Activated CD4-positive, CD25-positive, alpha-beta regulatory T cell treated with anti-CD3 and anti-CD28 coated beads, Interleukin-2, amount 50 U/mL, for 24 hours (primary cell): Measurements from ENCODE around the gene ENTPD1.
"Not testable (repeated sequence)": the region's sequence is repeated elsewhere in the genome, so short reads cannot be mapped to it uniquely, and the experiment has no call there.

ENCODE experiments used
- ATAC-seq, 2 donors: fragments of 150-1000 bp; cut with Tn5 transposase; one replicate each; pipeline ENCODE4 v1.10.0; 2021; ENCODE audit warnings: mild to moderate bottlenecking in 1 of 2, moderate library complexity in 1 of 2

ENTPD1 gene

DNA sequence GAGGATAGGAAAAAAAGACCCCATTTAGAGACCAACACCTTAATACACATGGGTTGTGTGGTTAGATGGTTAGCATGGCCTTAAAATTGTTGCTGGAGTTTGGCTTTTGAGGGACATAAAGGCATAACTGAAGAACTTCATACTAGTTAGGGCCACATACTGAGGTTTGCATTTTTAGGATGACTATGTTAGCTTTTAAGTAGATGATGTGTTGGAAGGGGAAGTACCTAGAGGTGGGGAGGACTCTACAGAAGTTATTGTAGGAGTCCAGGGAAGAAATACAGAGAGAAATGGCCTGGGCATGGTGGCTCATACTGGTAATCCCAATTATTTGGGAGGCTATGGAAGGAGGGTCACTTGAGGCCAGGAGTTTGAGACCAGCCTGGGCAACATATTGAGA lies 40.5 kb downstream of the ENTPD1 start:
- ATAC-seq, result peak in 1 of 2 donors; percentile 65

DNA sequence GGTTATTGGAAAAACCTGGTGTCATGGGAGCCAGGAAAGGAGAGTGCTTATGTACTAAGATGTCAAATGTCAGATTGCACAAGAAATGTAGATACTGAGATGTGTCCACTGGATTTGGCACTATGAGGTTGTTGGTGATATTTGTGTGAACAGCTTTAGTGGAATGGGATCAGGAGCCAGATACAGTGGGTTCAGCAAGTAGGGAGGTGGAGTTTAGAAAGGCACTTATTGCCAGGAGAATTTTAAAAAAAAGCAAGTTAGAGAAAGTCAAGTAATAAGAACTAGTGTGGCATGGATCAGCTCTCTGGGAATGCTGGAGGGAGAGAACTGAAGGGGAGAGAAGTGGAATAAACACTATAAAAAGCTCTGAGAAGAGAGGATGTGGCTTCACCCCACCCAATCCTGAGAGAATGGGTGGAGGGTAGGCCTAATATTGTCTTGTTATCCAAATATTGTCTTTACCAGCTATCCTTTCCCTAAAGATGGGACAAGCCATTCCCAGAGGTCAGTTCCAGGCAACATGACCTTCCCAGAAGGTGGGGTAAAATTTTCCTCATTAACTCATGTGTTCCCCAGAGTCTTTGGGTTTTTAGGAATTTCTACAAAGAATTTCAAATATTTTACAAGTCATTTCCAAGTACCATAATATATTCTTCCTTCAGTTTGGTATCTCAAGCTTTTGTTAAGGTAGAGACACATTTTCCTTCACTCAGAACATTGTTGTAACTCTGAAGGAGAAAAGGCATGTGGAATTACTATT lies 42.3 kb downstream of the ENTPD1 start:
- ATAC-seq, result no peak

DNA sequence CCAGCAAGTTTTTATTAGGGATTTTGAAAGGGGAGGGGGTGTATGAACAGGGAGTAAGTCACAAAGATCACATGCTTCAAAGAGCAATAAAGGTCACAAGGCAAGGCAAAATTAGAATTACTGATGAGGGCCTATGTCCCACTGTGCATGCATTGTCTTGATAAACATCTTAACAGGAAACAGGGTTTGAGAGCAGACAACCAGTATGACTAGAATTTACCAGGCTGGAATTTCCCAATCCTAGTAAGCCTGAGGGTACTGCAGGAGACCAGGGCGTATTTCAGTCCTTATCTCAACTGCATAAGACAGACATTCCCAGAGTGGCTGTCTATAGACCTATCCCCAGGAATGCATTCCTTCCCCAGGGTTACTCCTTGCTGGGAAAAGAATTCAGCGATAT lies 44.3 kb downstream of the ENTPD1 start:
- not testable (repeated sequence) for ATAC-seq

DNA sequence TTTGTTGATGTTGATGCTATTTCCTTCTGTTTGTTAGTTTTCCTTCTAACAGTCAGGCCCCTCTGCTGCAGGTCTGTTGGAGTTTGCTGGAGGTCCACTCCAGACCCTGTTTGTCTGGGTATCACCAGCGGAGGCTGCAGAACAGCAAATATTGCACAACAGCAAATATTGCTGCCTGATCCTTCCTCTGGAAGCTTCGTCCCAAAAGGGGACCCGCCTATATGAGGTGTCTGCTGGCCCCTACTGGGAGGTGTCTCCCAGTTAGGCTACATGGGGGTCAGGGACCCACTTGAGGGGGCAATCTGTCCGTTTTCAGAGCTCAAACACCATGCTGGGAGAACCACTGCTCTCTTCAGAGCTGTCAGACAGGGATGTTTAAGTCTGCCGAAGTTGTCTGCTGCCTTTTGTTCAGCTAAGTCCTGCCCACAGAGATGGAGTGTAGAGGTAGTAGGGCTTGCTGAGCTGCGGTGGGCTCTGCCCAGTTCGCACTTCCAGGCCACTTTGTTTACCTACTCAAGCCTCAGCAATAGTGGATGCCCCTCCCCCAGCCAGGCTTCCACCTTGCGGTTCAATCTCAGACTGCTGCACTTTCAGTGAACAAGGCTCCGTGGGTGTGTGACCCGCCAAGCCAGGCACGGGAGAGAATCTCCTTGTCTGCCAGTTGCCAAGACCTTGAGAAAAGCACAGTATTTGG lies 50.9 kb downstream of the ENTPD1 start:
- ATAC-seq, result not testable (repeated sequence)

DNA sequence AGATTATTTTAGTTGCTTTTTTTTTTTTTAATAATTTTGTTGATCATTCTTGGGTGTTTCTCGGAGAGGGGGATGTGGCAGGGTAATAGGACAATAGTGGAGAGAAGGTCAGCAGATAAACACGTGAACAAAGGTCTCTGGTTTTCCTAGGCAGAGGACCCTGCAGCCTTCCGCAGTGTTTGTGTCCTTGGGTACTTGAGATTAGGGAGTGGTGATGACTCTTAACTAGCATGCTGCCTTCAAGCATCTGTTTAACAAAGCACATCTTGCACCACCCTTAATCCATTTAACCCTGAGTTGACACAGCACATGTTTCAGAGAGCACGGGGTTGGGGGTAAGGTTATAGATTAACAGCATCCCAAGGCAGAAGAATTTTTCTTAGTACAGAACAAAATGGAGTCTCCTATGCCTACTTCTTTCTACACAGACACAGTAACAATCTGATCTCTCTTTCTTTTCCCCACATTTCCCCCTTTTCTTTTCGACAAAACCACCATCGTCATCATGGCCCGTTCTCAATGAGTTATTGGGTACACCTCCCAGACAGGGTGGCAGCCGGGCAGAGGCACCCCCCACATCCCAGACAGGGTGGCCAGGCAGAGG lies 52.8 kb downstream of the ENTPD1 start:
- ATAC-seq, result not testable (repeated sequence)

DNA sequence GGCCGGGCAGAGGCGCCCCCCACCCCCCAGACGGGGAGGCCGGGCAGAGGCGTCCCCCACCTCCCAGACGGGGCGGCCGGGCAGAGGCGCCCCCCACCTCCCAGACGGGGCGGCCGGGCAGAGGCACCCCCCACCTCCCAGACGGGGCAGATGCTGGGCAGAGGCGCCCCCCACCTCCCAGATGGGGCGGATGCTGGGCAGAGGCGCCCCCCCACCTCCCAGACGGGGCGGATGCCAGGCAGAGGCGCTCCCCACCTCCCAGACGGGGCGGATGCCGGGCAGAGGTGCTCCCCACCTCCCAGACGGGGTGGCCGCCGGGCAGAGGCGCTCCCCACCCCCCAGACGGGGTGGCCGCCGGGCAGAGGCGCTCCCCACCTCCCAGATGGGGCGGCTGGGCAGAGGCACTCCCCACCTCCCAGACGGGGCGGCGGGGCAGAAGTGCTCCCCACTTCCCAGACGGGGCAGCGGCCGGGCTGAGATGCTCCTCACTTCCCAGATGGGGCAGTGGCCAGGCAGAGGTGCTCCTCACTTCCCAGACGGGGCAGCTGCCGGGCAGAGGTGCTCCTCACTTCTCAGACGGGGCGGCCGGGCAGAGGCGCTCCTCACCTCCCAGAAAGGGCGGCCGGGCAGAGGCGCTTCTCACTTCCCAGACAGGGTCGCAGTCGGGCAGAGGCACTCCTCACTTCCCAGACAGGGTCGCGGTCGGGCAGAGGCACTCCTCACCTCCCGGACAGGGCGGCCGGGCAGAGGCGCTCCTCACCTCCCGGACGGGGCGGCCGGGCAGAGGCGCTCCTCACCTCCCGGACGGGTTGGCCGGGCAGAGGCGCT lies 53.6 kb downstream of the ENTPD1 start:
- no peak for ATAC-seq

DNA sequence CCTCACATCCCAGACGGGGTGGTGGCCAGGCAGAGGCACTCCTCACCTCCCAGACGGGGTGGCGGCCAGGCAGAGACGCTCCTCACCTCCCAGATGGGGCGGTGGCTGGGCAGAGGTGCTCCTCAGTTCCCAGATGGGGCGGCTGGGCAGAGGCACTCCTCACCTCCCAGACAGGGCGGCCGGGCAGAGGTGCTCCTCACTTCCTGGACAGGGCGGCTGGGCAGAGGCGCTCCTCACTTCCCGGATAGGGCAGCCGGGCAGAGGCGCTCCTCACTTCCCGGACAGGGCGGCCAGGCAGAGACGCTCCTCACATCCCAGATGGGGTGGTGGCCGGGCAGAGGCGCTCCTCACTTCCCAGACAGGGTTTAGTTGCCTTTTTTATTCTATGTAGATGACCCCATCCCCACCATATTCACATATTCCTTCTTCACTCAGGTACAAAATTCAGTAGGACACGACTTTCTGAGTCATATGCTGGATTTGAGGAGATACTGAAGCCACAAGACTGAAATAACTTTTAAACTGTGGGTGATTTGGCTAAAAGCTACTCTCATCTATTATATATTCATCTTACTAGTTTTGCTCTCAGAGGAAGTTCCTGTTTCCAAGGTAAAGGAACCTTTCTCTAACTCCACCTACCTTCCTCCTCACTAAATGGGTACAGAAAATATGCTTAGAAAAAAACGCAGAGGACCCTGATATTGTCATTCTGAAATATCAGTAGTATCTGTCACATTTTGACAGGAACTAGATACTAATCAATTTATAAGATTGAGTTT lies 54.4 kb downstream of the ENTPD1 start:
- ATAC-seq, result peak in 1 of 2 donors; percentile 20

DNA sequence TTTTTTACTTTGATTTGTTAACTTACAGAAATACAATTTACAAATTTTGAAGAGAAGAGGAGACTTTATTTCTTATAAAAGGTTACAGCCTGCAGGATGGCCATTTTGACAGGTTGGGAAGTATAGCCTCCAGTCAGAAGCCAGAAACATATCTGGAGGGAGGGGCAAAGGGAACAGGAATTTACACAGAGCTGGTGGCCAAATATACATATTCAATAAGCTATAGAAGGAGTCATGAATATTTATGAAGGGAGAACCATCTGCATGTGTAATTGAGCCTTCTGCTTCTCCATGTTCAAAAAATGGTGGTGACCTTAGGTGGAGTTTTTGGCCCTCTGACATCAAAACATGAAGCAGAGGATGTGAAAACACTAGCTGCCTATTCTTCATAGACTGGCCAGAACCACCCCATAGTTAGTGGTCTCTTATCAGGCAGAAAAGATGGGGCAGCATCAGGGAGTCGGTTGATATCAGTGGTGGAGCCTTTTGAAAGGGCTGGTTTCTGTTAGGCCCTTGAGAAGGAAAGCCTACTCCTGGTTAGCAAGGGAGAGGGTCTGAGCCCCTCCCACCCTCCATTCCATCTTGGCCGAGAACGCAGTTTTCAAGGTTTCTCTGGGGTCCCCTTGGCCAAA lies 57.2 kb downstream of the ENTPD1 start:
- no peak for ATAC-seq

DNA sequence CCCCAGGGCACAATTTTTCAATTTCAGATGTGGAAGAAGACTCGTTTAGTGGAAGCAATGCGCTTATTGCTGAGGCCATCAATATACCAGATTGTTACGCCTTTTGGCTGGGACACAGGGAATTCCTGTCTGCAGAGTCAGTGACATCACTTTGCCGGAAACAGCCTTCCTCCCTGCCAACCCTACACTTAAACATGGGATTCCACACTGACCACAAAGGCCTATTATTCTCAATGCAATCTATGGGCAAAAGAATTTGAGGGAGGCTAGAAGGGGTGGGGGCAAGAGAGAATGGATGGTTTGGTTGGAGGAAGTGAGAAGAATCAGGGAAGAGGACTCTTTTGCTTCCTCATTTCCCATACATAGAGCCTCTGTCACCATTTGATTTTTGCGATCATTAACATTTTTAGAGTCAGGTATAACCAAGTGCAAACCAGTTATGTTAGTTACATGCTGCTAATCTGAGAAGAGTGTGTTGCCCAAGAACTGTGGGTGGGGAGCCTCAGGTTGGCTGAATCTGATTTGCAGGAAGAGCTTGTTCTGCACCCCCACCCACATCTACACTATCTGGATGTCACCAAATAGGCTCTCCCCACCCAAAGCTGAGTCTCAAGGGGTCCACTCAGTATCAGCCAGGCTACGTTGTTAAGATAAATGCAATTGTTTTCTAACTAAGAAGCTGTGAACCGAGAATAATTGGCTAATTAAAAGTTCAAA lies 58.2 kb downstream of the ENTPD1 start:
- no peak for ATAC-seq

DNA sequence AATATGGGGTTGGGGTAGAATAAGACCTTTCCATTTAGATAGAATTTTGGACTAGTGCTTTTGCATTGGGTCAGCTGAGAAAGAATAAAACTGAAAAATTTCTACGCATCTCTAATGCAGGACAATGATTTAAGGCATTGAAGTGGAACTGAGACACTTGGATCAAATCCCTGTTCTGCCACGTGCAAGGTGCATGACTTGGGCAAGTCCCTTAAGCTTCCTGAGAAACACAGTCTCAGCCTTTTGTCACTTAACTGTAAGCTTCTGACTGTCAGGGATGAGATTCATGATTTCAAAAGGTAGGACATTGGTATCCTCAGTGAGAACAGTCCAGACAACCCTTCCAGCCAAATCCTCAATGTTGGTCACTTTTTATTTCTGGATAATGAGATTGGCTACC lies 59.2 kb downstream of the ENTPD1 start:
- no peak for ATAC-seq

DNA sequence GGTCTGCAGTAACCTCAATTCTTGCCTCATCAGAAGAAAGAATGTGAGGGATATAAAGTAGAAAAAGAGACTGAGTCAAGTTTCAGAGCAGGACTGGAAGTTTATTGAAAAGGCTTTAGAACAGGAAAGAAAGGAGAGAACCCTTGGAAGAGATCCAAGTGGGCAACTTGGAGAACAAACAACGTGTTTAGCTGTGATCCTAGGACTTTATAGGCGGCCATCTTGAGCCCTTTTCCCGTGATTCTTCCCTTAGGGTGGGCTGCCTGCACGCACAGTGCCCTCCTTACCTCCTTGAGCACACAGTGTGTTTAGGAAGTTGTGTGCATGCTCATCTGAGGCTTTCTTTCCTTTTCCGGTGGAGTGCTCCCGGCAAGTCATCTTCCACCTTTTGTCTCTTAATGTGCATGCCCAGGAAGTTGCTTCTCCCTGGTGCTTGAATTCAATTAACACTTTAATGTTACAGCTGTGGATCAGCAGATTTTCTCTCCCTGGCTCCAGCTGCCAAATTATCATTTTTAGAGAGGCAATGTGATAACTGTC lies 59.8 kb downstream of the ENTPD1 start:
- no peak for ATAC-seq

DNA sequence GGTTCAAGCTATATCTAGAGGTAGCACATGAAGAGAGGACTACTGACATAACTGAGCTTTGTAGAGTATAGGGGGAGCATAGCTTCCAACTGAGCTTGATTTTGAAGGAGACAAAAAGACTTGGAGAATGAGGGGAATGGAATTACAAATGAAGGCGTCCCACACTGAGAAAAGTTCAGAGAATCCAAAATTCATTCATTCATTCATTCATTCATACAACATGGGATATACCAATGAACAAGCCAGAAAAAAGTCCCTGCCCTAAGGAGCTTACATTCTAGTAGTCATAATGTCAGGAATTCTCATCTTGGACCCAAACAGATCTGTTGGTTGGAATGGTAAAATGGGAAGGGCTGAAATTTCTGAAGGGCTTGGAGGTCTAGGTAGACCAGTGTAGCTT lies 62.0 kb downstream of the ENTPD1 start:
- ATAC-seq, result no peak

DNA sequence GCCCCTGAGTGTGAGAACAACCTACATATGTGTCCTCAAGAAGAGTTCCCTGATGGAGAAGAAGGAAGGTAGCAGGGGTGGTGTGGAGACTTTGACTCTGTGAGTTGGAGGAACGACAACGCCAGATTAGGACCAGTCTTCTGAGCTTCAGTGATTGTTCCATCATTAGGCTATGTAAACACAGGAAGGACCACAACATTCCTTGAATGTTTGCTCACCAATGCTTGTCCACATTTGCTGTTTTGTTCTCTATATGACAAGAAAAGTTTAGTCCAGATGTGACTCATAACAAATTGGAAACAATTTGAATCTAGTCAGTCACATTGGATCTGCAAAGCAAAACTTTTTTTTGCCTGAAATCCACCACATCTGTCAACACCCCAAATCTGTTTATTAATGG lies 62.7 kb downstream of the ENTPD1 start:
- no peak for ATAC-seq

DNA sequence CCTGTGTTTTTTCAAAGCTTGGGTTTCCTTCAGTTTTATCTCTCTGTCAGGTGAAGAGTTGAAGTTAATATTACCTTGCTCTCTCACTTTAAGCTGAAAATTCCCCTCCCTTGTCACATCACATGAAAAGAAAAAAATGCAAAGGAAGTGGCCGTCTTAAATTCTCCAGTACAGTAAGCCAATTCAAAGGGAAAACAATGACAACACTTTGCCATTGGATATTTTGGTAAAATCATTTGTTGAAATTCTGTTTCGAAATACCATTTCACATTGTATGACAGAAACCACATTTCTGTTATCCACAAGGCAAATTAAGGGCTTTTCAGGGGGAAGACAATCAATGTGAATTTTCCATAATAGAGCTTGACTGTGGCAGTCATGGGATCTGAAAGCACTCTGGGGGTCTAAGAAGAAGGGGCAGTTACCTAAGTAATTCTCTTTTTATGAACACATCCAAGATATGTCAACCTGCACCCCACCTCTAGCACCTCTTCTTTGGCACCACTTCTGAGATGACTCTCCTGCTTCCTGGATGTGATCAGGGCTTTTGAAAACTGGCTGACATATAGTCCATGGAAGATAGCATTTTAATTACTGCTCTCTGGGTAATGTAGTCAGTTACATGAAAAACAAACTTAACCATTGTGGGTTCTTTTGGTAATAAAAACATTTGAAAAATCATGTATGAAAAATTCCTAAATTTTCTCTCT lies 63.8 kb downstream of the ENTPD1 start:
- no peak for ATAC-seq

DNA sequence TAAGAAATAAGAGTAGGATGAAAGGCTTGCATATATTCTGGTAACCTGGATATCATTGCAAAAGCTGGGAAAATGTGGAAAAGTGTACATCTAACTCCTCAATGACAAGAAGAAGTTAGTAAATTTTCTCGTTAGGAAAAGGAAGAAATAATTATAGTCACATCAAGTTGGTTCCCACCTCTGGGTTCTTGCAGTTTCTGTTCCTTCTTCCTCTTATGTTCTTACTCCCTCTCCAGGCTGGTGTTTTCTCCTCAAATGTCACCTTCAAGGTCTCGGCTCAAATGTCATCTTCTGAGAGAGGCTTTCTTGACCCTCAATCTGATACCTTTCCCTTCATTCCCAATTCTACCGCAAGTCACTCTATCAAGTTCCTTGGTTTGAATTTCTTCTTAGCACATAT lies 64.4 kb downstream of the ENTPD1 start:
- ATAC-seq, result no peak

DNA sequence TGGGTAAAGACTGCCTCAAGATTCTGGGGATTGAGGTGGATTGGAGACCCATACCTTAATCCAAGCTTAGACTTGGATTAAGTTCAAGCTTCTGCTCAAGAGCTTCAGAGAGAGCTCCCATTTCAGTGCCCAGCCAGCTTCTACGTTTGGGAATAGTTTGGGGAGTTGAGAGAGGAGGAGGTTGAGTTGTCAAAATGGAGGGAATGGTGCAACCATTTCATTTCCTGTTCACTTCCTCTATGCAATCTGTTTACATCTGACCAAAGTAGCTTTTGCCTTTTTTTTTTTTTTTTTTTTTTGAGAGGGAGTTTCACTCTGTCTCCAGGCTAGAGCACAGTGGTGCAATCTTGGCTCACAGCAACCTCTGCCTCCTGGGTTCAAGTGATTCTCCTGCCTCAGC lies 65.8 kb downstream of the ENTPD1 start:
- ATAC-seq, result no peak

DNA sequence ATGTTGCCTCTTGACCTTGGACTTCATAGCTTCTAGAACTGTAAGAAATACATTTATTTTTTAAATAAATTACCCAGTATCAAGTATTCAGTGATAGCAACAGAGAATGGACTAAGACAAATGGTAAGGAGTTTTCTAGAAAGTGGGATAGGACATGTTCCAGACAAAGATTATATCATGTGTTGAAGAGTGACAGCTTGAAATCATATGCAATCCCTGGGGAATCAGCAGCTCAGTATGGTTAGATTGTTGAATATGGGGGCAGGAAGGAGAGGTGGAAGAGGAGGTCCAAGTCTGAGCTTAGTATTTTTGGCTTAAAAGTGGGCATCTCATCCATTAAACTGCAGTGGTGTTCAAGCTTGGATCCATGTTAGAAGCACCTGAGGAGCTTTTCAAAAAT lies 74.1 kb downstream of the ENTPD1 start:
- no peak for ATAC-seq

DNA sequence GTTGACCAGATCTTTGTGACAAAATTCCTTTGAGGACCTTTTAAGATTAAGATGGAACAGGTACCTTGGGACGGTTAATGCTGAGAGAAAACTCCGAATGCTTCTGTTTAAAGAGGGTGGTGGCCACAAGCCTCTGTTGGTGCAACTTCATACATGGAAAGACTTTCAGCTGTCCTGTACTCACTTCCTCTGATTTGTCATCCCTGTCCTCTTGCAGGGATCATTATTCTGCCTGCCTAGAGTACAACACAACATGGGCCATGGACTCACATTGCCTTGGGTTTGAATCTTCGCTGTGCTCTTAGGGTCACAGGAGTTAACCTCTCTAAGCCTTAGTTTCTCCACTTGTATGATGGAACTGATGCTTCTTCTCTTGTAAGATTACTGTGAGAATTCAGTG lies 75.1 kb downstream of the ENTPD1 start:
- ATAC-seq, result no peak

DNA sequence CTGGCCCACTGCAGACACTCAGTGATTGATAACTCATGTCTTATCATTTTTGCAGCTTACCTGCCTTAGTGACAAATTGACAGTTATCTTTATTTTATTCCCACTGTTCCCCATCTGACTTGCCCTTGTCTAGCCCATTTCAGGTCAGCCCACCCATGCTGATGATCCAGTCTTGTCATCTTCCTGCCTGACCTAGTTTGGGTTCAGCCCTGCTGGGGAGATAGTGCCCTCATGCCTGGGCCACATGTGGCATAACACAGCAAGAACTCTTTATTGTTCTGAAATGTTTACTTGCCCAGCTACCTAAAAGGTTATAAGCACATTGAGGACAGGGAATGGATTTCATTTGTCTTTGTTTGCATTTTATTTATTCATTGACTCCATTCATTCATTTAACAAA lies 75.6 kb downstream of the ENTPD1 start:
- no peak for ATAC-seq
